Measurements from ENCODE around the gene EXOSC7.
"Not testable (repeated sequence)": the region's sequence is repeated elsewhere in the genome, so short reads cannot be mapped to it uniquely, and the experiment has no call there.

Gene EXOSC7

DNA sequence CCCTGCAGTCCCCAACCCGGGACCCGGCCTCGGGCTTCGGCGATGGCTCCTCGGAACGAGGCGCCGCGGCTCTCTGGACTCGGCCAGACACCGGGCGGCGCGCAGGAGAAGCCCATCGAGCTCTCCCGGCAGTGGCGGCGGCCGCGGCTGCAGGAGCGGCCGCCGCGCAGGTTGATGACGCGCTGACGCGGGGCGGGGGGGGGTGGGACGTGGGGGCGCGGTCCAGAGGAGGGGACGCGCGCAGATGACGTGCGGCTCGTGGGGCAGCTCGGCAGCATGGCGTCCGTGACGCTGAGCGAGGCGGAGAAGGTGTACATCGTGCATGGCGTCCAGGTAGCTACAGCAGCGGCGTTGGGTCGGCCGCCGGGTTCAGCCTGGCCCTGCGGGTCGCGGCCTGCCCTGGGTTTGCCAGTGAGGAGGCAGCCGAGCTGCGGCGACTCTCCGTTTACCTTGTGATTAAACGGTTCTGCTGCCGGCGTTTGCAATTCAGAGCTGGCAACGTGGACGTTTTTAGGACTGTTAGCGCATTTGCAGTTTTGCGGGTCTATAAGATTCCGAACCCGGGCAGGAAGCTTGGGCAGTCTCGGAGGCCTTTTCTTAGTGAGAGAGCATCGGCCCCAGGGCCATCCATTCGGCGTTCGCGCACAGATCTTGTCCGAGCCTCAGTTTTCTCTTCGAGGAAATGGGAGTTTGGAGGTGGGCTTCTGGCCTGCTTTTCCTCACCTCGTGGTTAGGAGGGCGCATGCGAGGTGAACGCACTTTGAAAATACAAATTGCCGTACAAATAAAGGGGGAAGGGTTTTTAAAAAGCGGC is at the start of gene EXOSC7, which contains the start of gene ZDHHC3:
Gene EXOSC7, plus strand, starts transcription at position 243 of the 814 bp plus-strand sequence. Its CDS starts 34 bp downstream, at position 277.
Gene ZDHHC3, minus strand, starts transcription at position 173 of the 814 bp plus-strand sequence. CDS start 16,738 bp downstream, outside the sequence.
- peak; percentile 91 for DNase-seq

DNA sequence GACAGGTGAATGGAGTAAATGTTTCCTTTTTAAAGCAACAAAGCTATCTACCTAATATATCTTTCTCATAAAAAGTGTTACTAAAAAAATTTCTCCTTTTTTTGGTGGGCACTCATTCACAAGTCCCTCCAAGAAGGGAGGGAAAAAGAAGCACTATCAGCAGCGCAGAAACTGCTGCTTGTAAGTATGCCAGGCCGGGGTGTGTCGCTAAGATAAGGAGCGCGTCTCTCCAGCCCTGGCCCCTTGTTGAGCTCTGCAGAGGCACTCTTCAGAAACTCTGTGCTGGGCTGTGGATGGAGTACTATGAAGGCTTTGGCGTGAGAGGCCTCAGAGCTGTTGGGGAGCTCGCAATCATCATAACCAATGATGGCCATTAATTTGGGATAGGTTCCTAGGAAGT is 49.1 kb upstream of the EXOSC7 start:
- no peak for DNase-seq

DNA sequence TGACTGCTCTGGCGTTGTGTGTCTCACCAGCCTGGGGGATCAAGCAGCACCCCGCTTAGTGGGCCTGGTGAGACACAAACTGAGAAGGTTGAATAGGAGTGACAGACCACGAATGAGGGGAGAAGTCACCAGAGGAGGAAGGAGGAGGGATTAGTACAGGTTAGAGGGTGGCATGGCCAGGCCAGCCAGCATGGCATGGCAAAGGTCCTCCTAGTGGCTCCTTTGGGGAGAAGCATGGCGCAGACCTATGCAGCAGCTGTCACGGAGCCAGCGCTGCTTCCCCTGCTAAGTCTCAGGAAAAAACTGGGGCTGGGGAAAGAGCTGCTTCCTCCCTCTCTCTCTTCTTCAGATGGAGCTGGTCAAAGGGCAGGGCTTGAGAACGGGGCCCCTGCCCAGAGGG is 48.7 kb upstream of the EXOSC7 start:
- DNase-seq, result no peak

DNA sequence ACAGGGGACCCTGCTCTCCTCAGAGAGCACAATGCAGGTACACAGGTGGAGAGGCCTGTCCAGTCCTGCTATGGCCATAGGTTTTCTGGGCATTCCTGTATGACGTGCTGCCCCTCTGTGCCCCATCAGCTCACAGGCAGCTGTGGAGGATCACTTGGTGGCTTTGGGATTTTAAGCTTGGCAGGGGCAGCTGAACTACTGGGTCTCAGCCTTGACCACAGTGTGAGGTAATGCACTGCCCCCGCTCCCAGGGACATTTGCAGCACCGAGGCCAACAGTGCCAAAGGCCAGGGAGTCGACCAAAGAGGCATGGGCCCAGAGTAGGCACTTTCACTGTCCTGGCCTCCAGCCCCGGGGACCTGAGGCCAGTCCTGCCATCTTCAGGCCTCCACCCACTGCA is 46.3 kb upstream of the EXOSC7 start:
- no peak for DNase-seq

DNA sequence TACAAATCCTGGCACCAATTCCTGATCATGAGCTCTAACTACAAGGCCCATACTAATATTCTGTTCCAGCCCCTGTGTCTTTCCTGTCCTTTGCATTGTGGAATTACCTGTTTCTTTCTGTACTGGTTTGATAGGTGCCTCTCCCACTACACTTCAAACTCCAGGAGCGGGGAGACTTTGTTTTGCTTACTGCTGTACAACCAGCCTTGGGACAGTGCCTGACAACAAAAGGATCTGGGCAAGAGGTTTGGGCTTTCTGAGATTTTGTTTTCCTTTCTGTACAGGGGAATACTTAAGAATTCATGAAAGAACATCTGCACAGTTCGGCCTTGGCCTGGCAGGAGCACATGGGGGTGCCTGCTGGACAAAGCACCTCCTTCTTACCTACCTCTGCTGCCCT is 45.1 kb upstream of the EXOSC7 start:
- no peak for DNase-seq

DNA sequence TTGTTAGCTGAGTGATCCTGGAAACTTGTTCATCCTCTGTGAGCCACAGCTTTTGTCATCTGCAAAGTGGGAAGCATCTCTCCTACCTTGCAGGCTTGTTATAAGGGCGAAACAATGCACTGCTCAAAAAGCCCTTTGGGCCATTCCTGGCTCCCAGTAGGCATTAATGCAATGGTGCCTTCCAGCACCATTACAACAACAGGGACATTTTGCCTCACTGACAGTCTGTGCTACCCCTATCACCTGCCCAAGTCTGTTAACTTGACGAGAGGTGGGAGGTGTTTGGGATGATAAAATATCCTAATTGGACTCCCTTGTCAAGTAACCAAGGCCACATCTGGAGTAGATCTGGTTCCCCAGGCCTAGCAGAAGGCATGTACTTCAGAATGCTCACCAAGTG is 44.3 kb upstream of the EXOSC7 start:
- no peak for DNase-seq

DNA sequence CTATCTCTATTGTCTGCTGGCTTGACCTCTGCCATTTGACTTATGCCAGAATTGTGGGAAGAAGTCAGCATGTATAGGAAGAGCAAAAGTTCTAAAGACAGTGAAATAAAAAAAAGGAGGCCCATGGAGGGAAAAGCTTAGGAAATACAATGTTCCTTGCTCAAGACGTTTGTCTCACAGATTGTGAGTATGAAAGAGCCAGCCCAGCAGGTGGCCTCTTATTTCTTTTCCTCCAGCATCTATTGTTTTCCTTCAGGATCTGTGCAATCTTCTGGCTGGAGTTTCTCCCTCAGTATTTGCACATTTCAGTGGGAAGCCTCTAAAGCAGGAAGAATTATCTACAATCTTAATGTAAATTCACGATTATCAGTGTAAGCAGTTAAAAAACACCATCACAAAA is 43.8 kb upstream of the EXOSC7 start:
- no peak for DNase-seq

DNA sequence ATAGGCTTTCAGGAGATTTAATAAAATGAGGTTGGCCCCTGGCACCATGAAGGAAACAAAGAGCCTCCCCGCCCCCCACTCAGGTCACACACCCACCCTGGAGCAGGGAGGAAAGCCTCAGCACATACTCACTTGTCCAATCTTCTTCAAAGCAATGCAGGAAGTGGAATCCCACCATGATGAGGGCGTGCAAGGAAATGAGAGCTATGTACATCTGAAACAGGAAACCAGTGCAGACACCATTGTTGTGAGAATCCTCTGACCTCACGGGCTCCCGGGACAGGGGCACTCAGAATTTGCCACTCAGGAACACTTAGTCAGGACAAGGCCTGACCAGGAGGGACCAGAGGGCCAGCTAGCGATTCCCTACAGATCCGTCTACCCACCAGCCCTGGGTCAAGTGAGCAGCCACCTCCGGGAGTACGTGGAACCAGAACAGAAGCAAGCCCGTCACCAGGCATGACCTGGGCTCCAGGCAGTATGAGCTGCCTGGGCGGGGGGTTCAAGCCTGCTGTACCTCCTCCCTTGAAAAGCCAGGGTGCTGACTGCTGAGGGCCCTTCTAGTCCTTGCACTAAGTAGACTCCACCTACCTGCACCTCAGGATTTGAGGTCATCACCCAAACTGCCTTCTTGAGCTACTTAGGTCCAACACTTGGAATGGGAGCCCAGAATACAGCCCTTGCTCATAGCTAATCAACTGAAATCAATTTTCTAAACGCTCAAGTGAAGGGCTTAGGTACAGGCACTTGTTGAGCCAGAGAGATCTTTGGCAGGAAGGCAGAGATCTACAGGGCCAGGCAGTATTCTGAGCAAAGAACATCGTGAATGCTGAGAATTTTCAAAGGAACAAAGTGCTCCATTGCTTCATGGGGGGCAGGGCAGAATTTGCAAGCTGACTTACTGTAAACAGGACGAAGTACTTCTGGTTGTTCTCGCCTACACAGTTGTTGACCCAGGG is 42.8 kb upstream of the EXOSC7 start:
- DNase-seq, result no peak

DNA sequence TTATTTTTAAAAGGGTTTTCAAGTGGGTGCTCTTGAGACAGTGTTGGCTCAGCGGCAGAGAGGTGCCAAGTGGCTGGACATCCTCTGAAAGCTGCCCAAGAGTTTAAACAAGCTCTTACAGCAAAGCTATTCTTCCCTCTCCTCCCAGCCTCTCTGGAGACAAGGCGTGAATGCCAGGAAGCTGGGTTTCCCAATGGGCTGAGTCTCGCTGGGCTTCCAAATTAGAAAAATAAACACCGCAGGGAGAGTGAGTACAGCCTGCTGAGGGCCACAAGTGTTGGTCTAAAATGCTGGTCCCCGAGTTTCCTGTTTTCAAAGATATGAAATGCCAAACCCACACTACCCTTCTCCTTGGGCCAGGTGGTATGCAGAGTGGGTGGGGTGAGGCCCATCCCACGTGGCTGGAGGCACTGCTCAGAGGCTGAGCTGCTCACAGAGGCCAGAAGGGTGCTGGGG is 36.4 kb upstream of the EXOSC7 start:
- no peak for DNase-seq

DNA sequence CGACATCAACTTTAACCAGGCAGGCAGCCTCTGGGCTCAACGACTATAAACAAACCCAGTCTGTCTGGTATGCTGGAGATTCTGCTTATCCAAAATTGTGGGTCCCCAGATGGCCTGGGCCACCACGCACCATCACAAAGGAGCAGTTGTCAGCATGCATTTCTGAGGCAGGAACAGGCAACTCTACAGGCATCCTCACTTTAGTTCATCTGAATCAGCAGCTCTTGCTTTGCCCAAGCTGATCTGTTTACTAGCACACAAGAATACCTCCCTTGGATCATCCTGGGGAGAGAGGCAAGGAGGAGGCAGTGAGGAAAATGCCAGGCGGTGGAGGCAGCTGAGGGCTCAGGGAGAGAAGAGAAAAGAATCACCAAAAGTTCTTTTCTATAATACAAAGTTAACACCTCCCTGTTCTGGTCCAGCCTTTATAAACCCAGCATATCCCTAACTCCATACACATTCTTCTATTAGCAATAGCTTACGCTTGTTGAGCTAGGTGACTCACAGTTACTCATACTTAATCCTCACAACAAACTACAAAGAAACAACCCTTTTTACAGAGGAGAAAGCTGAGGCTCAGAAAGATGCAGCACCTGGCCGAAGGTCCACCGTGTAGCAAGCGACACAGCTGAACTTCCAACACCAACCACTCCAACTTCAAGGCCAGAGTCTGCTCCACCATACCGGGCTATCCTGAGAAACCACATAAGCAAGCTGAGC is 33.7 kb upstream of the EXOSC7 start:
- no peak for DNase-seq

DNA sequence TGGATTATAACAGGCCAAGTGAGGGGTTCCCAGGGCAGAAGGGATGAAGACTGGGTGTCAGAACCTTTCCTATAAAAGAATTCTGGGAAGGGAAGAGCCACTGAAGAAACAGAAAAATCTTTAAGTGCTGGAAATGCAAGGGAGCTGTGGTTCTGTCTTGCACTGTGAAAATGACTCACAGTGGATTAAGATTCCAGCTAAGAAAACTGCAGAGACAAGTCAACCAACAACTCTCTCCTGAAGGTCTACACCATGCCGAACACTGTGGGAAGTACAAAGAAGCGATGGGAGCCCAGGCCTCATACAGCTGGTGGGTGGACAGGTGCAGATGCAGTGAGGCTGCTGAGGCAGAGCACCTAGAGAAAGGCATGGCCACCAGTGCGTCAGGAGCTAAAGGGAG is 27.8 kb upstream of the EXOSC7 start:
- DNase-seq, result no peak

DNA sequence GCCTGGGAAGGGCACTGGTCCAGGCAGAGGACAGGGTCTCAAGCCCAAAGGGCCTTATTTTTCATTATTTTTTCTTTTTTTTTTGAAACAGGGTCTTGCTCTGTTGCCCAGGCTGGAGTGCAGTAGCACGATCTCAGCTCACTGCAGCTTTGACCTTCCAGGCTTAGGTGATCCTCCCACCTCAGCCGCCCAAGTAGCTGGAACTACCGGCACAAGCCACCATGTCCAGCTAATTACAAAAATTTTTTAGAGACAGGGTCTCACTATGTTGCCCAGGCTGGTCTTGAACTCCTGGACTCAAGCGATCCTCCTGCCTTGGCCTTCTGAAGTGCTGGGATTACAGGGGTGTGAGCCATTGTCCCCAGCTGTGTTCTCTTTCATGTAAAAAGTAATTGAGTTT is 26.3 kb upstream of the EXOSC7 start:
- not testable (repeated sequence) for DNase-seq

DNA sequence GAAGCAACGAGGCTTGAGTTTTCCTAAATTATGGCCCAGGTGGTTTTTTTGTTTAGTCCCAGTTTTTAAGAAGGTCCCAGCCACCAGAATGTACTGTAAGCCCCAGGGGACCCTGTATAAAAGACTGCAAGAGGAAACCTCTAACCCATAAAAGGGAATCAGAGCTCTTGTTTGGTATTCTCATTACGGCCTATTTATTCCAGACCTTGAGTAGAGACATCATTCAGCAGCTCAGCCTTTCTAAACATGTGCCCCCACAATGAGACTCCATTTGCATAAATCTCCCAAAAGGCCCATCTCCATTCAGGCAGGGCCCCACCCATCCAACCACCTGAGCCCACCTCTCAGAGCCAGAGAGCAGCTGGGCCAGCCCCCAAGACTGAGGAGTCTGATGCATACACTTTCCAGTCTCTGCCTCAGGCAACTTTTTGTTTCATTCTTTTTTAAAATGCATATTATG is 25.7 kb upstream of the EXOSC7 start:
- DNase-seq, result no peak

DNA sequence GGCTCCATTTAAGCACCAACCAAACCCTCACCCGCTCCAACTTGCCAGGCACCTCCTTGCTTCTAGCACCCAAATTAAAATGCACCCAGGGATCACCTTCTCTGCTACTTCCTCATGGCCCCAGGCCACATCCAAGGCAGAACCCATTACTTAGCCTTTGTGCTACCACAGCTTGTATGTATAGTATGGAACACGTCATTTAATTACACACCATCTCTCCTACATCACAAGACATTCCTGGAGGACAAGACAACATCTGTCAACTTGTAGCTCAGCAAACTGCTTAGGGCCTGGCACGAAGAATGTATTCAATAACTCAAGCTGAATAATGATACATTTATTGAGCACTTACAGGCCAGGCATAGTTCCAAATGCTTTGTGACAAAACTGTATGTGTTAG is 23.4 kb upstream of the EXOSC7 start:
- no peak for DNase-seq

DNA sequence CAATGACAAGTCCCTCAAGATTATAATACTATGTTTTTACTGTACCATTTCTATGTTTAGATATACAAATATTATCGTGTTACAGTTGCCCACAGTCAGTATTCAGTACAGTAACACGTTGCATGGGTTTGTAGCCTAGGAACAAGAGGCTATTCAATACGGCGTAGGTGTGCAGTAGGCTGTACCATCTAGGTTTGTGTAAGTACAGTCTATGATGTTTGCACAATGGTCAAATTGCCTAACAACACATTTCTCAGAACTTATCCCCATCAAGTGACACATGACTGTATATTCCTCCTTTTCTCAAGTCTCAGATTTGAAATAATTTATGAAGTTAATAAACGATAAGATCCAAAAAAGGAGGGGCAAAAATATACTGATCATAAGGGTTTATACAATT is 21.7 kb upstream of the EXOSC7 start:
- no peak for DNase-seq

DNA sequence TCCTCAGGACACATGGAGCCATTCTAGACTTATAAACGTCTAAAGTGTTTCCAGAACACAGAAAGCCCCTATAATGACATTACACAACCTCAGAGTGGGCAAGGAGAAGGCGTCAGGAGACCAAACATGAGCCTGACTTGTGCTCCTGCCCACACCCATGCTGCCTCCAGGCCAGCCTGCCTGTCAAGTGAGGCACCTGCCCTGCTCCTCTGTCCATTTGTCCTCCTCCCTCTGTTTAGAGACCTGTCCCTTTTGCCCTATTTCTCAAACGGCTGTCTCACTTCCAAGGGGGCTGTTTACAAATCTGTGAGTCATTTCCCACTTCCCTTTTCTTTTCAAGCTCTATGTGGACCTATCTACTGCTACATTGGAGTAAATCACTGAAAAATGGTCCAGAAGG is 21.1 kb upstream of the EXOSC7 start:
- DNase-seq, result no peak

DNA sequence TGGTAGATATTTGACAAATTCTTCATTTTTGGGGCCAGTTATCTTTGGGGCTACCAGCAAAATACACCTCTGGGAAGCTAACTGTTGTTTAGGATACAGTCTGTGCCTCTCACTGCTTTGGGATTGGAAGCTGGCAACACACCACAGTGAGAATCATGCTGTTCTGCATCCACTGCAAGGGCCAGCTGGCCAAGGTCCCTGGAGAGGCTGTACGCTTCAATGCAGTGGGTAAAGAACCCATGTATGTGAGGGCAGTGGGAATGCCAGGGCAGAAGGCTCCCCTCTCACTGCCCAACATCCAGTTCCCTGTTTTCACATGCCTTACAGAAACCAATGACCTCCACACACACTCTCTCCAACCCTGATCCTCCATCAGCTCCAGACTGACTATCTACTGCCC is 20.1 kb upstream of the EXOSC7 start:
- DNase-seq, result no peak

DNA sequence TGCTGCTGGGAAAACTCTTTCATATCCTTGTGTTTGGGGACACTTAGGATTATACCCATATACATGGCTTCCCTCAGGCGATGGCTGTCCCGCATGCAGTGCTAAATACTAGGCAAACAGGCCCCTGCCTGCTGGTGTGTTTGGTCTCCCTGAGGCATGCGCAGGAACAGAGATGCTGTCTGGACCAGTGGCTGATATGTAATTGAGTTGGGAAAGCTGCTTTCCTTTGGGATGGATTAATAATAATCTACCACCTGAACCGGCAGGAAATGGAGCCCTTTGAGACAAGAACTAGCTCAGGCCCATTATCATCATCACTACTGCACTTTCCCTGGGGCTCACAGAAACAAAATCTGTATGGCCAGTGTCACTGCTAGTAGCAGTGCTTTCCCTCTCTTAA is 18.1 kb upstream of the EXOSC7 start:
- no peak for DNase-seq

DNA sequence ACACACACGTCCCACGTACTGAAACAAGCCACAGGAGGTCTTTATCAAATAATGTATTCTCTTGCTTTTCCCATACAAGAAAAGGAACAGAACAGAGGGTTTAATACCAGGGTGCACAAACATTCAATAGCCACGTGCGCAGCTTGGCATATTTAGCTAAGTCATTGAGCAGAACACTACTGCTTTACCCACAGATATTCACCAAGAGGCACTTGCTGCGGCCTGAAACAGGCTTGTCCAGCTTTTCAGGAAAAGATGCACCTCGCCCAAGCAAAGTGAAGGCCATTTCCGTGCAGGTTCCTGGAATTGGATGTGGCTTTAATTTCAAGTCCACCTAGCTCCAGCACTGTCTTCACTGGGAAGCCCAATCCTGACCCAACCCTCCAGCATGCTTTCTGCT is 17.7 kb upstream of the EXOSC7 start:
- DNase-seq, result no peak

DNA sequence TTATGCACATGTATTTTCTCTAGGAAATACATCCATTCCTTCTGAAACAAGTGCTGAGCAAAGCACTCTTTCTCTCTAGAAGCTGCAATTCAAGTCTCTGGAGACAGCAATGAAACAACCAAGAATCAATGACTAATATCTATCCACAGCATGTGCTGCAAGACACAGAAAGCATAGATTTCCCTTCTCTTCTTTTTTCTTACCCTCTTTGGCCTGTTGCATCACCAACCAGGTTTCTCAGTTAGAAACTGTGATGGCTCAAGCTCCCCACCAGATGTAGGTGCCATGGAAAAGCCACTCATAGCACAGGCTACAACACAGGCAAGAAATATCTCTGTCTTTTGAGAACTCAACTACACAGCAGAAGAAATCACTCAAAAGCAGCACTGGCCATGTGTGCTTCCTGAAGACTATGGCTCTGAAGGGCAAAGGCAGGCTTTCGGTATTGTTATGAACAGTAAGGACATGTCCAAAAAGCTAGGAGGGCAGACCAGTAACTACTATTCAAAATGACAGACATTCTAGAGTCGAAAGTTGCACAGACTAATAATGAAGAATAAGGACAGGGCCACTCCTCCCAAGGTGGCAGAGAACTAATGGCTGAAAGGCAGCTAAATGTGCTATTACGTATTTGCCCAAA is 15.5 kb upstream of the EXOSC7 start:
- no peak for DNase-seq

DNA sequence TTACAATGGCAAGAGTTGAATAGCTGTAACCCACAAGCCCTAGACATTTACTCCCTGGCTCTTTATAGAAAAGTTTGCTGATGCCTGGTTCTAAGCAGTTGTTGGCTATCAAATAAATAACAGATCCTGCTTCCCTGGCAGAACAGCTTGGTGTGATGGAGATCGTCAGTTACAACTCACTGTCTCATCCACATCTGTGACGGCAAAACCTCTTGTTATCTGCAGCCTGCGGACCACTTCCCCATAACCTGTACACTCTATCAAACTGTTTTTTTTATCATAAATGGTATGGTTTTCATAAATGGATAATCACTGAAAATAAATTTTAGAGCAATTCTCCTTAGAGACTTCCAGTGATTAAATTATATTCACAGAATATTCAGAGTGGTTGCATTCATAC is 14.2 kb upstream of the EXOSC7 start:
- no peak for DNase-seq

DNA sequence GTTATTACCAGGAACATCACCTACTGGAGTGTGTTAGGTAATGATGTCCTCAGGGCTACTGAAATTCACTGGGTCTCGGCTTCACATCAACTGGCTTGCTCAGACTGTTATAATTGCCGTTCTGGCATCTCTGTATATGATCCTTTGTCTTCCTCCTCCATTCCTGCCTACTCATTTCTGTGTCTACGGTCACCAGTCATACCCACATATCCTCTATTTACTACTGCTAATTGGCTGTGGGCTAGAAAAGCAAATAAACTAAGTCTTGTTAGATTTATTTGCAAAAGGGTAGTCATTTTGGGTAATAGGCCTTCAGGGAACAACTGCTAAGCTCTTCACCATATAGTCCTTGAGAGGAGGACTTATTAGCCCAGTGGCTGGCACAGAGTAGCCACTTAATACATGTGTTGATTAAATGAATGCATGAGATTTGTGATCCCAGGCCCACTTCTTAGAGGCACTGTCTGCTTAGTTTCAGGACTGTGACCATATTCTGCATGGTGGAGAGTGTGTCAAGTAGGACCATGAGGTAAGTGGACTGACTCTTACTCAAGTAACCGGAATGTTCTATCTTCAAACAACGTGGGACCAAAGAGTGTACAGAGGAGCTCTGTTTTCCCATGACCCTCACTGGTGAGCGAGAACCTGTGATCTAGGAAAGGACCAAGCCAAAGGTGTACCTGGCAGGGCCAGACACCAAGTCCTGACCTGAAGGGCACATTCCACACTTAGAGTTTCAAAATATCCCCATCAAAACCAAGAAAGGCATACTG is 13.2 kb upstream of the EXOSC7 start:
- no peak for DNase-seq

Measured in stimulated activated naive CD4-positive, alpha-beta T cell treated with Interleukin-2 at 50 U/mL for 16 hours (primary cell).